DMS153 (cell line): ENCODE results near the gene PNPLA5.
A peak's percentile ranks its signal among the peaks of the same experiment; 100 is the strongest.
"Not testable (repeated sequence)": the region's sequence is repeated elsewhere in the genome, so short reads cannot be mapped to it uniquely, and the experiment has no call there.

Source experiments
- DNase-seq: peaks from one replicate; lab custom pipeline; 2025; lab: John Stamatoyannopoulos, UW

The PNPLA5 gene

GRCh38 chr22:43881091-43882061 lies 10.4 kb downstream of the PNPLA5 start:
- no peak for DNase-seq

GRCh38 chr22:43880541-43880991 lies 11.2 kb downstream of the PNPLA5 start:
- DNase-seq: no peak

DNA sequence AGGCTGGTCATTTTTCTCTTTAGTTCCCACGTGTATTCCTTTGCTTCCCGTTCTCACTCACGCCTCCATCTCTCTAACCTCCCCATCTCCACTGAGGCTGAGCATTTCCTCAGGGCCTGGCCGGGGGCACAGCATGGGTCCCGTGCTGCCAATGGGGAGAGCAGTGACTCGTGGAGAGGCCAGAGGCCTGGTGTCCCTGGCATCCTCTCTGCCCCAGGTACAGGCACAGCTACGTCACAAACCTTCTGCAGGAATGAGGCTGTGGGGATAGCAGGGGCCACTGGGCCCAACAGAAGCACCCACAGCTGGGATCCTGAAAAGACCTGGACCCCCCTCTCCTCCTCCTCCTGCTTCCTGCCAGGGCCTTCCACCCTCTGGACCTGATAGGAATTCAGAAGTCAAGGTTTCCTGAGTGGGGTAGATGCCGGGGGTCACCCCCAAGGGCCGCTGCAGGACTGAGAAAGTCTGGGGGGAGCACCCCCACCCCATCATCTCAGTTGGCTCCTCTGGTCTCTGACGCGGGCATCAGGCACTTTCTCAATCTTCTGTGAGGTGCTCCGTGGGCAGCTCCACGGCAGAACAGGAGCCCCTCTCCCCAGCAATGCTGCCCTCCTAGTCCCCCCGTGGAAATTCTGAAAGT lies 11.8 kb downstream of the PNPLA5 start:
- no peak for DNase-seq

GRCh38 chr22:43878831-43879550 lies 12.8 kb downstream of the PNPLA5 start:
- no peak for DNase-seq

DNA sequence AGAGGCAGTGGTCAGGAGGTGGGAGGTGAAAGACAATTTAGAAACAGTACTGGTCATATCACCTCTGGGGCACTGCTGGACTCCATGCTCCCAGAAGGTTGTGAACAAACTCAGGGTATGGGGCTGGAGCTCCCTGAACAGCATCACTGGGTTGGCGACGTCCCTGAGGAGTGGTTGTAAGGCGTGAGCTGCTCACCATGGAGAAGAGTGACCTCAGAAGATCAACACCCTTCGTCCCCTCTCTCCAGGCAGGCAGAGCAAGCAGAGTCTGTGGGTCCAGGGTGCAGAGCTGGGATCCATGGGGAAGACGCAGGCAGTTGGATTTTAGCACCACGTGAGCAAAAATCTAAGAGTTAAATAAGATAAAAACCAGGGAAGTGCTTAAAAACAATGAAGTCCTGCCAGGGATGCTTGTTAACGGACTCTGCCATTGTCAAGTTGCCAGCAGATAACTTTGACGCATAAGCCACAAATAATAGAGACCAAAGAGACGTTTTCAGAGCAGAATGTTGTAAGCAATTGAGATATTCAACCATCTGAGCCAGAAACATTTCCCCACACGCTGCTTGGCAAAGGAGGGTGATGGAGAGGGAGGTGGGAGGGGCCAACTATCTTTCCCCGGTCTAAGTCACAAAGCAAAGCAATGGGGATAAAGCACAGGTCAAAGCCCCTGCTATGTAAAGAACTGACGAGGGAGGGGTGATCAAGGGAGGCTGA lies 13.6 kb downstream of the PNPLA5 start:
- DNase-seq: no peak

DNA sequence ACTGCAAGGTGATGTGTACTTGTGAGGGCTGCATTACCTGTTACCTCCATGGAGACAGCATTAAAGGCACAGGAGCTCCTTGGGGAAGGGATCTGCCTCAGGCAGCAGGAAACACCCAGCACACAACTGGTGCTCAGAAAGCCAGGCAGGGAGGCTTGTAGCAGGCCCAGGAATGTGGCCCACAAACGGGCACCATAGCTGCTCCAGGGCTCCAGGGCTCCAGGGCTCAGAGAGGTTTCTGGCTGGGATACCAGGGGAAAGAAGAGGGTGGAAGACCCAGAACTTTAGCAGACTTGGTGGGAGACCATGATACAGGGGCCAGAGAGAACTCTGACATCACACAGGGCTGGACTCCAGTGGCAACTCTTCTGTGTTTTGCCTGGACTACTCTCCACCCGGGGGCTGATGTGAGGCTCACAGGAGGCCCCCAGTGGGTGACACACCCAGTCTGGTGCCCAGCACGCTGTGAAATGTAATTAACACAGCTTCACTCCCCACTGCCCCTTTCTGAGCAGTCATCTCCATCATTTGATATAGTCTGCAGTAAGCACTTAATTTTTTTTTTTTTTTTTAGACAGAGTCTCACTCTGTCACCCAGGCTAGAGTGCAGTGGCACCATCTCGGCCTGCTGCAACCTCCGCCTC lies 14.8 kb downstream of the PNPLA5 start:
- no peak for DNase-seq

GRCh38 chr22:43869799-43870198 lies 22.0 kb downstream of the PNPLA5 start:
- no peak for DNase-seq

GRCh38 chr22:43869001-43869400 lies 22.8 kb downstream of the PNPLA5 start:
- not testable (repeated sequence) for DNase-seq

DNA sequence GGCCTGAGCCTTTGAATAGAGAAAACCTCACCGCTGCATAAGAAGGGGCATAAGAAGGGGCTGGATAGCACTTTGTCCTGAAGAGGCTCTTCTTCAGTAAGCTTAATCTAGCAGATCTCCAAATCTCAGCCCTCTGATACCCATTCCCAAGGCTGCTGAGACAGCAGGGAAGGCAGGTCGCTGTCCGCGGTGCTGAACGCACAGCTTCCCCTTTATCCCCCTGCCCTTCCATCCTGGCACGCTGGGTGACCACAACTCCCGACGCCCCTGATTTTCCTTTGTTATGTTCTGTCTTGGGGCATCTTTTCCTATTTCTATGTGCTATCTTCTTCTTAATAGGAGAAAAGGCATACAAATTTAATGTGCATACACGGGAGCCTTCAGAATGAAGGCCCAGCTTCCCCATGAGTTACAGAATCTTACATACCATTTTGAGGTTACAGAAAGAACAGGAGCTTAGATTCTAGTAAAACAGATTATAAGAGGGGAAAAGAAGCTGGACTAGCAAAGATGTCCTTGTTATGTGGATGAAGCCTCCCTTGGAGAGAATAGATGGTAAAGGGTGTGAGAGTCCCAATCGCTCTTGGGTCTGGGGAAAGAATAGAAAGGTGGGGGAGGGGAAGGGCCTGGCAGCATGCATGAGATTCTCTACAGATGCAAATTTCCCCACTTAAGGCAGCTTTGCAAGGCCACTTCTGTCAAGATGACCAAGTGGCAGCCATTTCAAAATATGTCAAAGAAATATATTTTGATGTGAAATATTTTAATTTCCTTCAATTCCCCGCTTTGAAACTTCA lies 23.8 kb downstream of the PNPLA5 start:
- DNase-seq: no peak

DNA sequence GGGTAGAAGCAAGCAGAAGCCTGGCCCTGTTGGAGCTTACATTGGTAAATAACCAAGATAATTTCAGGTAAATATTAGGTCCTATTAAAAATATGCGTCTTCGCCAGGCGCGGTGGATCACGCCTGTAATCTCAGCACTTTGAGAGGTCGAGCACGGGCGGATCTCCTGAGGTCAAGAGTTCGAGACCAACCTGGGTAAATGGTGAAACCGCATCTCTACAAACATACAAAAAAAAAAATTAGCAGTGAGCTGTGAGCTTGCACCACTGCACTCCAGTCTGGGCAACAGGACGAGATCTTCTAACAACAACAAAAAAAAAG lies 29.0 kb downstream of the PNPLA5 start:
- DNase-seq: no peak

- DNase-seq: peak; percentile 36
Observed at GRCh38 chr22:43862074-43862881, 29.5 kb downstream of the PNPLA5 start, which contains the start of gene SULT4A1. TSS of gene SULT4A1 (minus strand) at chr22:43862513. CDS start at chr22:43862382, 131 bp downstream.

- no peak for DNase-seq
Observed at GRCh38 chr22:43861529-43861928, 30.3 kb downstream of the PNPLA5 start.

DNA sequence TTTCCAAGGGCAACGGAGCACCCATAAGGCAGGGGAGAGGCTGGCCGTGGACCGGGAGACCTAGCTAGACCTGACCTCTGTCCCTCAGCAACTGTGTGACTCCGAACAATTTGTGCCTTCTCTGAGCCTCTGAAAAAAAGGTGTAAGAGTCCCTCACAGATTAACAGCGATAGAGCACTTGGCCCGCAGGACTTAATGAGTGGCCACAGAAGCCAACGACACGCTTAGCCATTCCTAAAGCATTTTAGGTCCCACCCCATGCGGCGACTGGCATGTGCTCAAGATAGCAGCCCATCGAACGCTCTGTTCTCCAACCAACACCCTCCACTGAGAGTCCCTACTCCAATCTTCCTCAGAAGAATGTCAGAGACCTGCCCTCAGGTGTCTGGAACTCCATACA lies 31.0 kb downstream of the PNPLA5 start:
- DNase-seq: no peak

GRCh38 chr22:43860126-43860525 lies 31.7 kb downstream of the PNPLA5 start:
- DNase-seq: no peak

DNA sequence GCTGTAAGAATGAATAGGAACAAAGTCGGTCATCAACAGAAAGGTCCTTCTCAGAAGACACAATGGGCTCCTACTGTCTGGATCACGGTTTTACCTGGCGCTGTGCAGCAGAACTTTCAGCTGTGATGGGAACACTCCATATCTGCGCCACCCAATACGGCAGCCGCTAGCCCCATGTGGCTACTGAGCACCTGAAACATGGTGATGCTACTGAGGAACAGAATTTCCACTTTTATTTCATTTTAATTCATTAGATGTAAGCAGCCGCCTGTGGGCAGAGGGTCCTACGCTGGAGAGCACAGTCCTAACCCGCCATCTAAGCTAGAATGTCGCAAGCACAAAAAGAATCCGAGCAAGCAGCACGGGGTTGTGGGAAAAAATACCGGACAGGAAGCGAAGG lies 32.2 kb downstream of the PNPLA5 start:
- no peak for DNase-seq

- no peak for DNase-seq
Observed at GRCh38 chr22:43859176-43859575, 32.6 kb downstream of the PNPLA5 start.

DNA sequence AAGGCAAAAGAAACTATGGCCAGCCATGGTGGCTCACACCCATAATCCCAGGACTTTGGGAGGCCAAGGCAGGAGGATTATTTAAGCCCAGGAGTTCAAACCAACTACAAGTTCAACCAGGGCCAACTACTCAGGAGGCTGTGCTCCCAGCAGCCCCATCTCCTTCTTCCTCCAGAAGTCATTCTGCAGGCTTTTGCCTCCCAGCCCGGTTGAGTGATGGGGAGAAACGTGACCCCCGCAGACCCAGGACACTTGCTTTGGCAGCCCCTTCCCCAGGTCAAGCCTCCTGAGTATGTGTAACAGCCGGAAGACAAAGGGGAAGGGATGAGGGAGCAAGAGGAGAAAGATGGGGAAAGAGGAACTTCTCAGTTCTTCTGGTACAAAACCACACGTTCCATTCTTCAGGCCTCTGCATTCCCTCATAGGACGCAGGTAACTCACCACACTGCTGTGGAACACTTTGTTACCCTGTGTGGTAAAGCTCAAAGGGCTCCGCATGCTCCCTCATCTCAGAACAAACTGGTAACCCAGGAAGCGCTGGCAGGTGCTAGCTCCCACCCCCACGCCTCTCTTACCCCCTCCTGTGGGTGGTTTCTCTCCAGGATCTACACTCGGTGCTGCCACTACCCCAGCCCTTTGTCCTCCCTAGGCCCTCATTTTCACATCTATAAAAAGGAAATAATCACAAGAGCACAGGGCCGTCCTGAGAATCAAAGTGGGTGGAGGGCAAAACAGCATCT lies 33.5 kb downstream of the PNPLA5 start:
- no peak for DNase-seq

DNA sequence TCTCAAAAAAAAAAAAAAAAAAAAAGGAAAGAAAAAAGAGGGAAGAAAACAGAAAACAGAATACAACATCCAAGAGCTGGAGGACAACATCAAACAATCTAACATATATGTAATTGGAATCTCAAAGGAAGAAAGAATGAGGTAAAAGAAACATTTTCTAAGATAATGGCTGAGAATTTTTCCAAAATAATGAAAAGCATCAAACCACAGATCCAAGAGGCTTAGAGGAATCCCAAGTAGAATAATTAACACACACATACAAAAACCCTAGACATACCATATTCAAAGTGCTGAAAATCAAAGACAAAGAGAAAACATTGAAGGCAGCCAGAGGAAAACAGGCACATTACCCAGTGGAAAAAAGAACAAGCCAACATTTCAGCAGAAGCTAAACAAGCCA lies 34.4 kb downstream of the PNPLA5 start:
- DNase-seq: no peak

DNA sequence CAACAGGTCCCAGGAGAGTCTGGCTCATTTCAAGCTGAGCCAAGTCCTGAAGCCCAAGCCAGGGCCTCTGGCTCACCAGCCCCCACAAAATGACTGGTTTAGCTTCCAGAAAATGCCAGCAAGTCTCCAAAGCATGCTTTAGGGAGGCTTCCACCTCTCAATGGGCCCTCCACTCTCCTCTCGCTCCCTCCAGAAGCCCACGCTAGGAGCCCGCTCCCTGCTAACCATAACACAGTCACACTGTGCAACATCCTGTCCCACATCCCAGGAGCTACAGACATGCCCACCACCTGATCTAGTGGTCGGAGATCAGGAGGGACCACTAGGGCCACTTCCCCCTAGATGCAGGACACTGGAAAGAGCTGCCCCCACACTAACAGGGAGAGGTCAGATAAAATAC lies 36.4 kb downstream of the PNPLA5 start:
- DNase-seq: no peak
